HG02943 (cell line): ENCODE data around the gene IRF8.

Source experiments
- ATAC-seq: cut with Tn5 transposase; IDR thresholded peaks from one replicate; pipeline ENCODE4 v1.9.1; 2021; ENCODE audit warnings: mild to moderate bottlenecking, low read depth, moderate library complexity; ENCODE audit not compliant: unreplicated experiment

The IRF8 gene

GRCh38 chr16:85950136-85950918 is 51.4 kb downstream of the IRF8 start:
- ATAC-seq, result no peak

GRCh38 chr16:85952197-85952596 is 53.2 kb downstream of the IRF8 start:
- ATAC-seq, result no peak

GRCh38 chr16:85952811-85953210 is 53.8 kb downstream of the IRF8 start:
- no peak for ATAC-seq

GRCh38 chr16:85954927-85955519 is 56.1 kb downstream of the IRF8 start:
- no peak for ATAC-seq

- no peak for ATAC-seq
Measured at GRCh38 chr16:85955566-85955965, 56.6 kb downstream of the IRF8 start.

GRCh38 chr16:85956426-85956825 is 57.5 kb downstream of the IRF8 start:
- no peak for ATAC-seq

- no peak for ATAC-seq
Measured at GRCh38 chr16:85958731-85959130, 59.8 kb downstream of the IRF8 start.

GRCh38 chr16:85959686-85960085 is 60.7 kb downstream of the IRF8 start:
- no peak for ATAC-seq

- ATAC-seq, result no peak
Measured at GRCh38 chr16:85960486-85961046, 61.6 kb downstream of the IRF8 start.

- ATAC-seq, result no peak
Measured at GRCh38 chr16:85961988-85962915, 63.3 kb downstream of the IRF8 start.

- no peak for ATAC-seq
Measured at GRCh38 chr16:85963753-85964285, 64.9 kb downstream of the IRF8 start.

GRCh38 chr16:85965125-85965524 is 66.2 kb downstream of the IRF8 start:
- no peak for ATAC-seq

- ATAC-seq, result no peak
Measured at GRCh38 chr16:85967111-85967510, 68.1 kb downstream of the IRF8 start.

GRCh38 chr16:85968041-85968920 is 69.3 kb downstream of the IRF8 start:
- ATAC-seq, result no peak

- no peak for ATAC-seq
Measured at GRCh38 chr16:85969159-85969558, 70.2 kb downstream of the IRF8 start.

- ATAC-seq, result no peak
Measured at GRCh38 chr16:85969591-85969990, 70.6 kb downstream of the IRF8 start.

GRCh38 chr16:85970016-85970733 is 71.2 kb downstream of the IRF8 start:
- no peak for ATAC-seq

- ATAC-seq, result no peak
Measured at GRCh38 chr16:85970738-85971137, 71.8 kb downstream of the IRF8 start.
